Stimulated activated CD8-positive, alpha-beta memory T cell treated with anti-CD3 and anti-CD28 coated beads, Interleukin-2, amount 100 ng/mL, for 48 hours (primary cell): Measurements from ENCODE around the gene HSPB3.
"Not testable (repeated sequence)": the region's sequence is repeated elsewhere in the genome, so short reads cannot be mapped to it uniquely, and the experiment has no call there.

Experiments
- DNase-seq, 2 donors: peaks; one replicate each; pipeline ENCODE4 v3.0.0-alpha.2; 2020; ENCODE audit warnings: low read depth in 2 of 2

Gene HSPB3

DNA sequence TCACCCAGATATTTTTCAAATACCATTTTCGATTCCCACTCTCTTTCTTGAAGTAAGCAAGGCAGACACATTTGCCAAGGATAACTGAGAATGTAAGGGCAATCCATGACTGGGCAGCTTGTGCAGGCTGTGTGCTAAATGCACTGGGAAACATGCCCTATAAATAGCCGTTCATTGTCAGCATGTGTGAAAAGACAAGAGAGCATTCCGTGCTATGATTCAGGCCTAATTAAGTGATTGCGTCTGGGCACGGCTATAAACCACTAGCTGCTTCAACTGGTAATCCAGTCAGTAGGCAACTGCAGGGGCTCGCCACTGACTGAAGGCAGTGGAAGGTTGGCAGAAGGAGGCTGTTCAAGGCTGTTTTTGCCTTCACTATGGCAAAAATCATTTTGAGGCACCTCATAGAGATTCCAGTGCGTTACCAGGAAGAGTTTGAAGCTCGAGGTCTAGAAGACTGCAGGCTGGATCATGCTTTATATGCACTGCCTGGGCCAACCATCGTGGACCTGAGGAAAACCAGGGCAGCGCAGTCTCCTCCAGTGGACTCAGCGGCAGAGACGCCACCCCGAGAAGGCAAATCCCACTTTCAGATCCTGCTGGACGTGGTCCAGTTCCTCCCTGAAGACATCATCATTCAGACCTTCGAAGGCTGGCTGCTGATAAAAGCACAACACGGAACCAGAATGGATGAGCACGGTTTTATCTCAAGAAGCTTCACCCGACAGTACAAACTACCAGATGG lies at the start of gene HSPB3:
Gene HSPB3, plus strand, starts transcription at position 287 of the 745 bp plus-strand sequence. Its CDS starts 91 bp downstream, at position 378.
- no peak for DNase-seq

DNA sequence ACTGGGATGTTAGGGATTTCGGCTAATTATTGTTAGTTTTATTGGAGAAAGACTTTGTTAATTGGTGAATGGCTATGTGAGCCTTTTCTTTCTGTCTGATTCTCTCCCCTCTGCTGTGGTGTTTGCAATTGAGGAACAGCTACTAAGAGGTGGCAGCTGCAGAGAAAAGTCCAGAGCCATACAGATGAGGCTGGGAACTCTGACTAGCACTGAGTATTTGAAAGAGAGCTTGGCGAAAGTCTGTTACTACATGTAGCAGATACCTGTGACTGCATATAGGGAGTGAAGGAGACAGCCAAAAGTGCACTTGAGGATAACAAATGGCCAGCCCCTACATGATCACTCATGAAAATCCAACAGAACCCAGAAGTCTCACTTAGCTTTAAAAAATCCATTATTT lies 44.3 kb upstream of the HSPB3 start:
- DNase-seq = no peak

GRCh38 chr5:54412913-54413312 lies 42.6 kb upstream of the HSPB3 start:
- no peak for DNase-seq

DNA sequence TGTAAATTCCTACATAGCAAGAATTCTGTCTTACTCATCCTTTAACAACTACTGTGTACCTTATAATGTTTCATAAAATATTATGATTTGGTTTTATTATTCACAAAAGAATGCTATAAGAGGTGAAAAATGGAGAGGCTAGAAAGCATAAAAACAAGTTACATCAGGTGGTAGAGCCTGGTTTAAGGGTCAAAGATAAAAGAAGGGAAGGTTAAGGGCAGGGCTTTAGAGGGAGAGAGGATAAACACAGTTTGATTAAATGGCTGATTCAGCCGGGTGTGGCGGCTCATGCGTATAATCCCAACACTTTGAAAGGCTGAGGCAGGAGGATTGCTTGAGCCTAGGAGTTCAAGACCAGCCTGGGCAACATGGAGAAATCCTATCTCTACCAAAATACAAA lies 40.4 kb upstream of the HSPB3 start:
- no peak for DNase-seq

- DNase-seq = no peak
Observed at GRCh38 chr5:54415896-54416601, 39.5 kb upstream of the HSPB3 start.

GRCh38 chr5:54419573-54420423 lies 35.7 kb upstream of the HSPB3 start:
- not testable (repeated sequence) for DNase-seq

DNA sequence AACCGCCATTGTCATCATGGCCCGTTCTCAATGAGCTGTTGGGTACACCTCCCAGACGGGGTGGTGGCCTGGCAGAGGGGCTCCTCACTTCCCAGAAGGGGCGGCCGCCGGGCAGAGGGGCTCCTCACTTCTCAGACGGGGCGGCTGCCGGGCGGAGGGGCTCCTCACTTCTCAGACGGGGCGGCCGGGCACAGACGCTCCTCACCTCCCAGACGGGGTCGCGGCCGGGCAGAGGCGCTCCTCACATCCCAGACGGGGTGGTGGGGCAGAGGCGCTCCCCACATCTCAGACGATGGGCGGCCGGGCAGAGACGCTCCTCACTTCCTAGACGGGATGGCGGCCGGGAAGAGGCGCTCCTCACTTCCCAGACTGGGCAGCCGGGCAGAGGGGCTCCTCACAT lies 35.0 kb upstream of the HSPB3 start:
- not testable (repeated sequence) for DNase-seq

GRCh38 chr5:54421976-54422375 lies 33.5 kb upstream of the HSPB3 start:
- DNase-seq = no peak

DNA sequence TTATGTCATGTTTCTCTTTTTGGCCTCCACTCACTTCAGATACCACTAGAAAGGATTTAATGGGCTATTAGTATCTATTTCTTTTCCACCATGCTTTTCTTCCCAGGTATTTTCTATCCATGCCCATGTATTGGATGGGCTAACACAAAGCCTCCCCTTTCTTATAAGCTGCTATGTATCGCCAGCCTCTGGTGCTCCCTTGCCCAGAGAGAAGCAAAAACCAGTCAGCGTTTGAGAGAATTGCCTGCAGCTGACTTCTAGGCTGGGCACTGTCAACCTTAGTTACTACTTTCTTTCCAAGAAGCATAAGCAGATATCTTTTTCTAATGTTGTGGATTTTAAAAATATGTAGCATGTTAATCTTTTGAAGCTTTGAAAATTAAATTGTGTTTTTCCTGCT lies 30.2 kb upstream of the HSPB3 start:
- DNase-seq = no peak

DNA sequence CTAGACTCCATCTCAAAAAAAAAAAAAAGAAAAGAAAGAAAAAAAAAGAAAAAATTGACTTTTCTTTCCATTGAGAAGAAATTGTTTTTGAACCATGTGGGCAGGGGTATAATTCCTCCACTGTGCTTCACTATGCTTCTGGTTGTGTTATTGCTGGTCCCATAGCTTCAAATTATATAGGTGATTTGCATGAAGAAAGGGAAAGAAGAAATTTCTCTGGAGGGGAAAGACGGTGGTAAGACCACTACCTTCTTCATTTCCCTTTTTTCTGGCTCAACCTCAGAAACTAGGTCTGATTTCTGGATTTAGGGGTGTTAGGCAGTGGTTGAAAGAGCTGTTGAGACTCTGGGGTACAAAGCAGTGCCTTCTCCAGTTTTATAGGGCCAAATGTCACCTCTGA lies 29.3 kb upstream of the HSPB3 start:
- DNase-seq = no peak

DNA sequence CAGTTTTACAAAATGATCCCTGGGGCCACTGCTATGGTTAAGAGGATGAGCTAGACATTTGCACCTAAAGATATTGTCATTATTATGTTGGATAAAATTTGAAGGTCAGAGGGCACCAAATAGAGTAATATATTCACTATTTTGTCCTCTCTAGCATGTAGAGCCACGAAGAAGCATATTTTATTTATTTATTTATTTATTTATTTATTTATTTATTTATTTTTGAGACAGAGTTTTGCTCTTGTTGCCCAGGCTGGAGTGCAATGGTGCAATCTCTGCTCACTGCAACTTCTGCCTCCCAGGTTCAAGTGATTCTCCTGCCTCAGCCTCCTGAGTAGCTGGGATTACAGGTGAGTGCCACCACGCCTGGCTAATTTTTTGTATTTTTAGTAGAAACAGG lies 20.8 kb upstream of the HSPB3 start:
- not testable (repeated sequence) for DNase-seq

- no peak for DNase-seq
Observed at GRCh38 chr5:54438620-54439389, 16.7 kb upstream of the HSPB3 start.

DNA sequence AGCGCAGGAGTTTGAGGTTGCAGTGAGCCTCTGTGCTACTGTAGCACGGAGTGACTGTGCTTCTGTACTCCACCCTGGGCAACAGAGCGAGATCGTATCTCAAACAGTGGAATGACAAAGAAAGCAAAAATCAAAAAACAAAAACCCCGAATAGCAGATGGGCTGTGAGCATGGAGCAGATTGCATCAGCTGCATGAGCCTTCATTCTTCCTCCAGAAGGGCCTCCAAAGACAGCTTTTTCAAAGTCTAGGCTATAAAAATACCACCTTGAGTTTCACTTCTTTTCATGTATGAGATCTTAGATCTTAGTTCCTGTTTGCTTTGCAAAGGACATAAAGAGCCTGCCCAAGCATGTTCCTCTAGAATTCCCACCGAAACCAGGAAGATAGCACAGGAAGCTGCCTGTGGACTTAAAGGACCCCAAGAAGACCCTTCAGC lies 15.0 kb upstream of the HSPB3 start:
- DNase-seq = no peak

DNA sequence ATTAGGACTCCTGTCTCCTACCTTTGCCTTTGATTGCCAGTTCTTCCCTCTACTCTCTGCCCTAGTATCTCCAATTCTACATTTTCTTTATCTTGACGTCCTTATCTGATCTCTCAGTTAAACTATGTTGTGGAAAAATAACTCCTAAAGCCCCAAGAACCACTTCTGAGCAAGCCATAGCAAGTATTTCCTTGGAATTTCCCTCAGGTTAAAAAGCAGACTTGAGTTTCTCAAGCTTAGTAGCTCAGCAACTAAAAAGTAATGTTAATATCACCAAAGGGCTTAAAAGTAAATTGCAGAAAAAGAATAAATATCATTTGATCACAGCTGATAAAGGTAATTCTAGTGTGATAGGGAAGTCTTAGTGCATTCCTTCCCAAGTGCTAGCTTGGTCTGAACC lies 13.2 kb upstream of the HSPB3 start:
- DNase-seq = no peak

- DNase-seq = no peak
Observed at GRCh38 chr5:54443270-54443669, 12.2 kb upstream of the HSPB3 start.

GRCh38 chr5:54445691-54446378 lies 9.7 kb upstream of the HSPB3 start:
- no peak for DNase-seq

DNA sequence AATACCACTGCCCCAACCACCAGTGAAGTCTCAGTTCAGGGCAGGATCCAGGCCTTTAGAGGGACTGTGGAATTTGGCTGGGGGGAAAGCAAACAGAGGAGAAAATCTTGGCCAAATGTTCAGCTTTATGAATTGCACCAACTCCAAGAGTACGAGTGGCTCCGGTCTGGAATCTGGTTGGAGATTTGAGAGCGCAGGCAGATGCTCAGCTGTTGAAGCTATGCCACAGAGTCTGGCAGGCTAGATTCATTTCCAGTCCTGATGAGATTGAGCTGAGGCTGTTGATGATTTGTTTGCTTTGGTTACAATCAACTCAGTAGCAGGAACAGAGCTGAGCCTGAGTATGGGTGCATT lies 9.1 kb upstream of the HSPB3 start:
- no peak for DNase-seq

DNA sequence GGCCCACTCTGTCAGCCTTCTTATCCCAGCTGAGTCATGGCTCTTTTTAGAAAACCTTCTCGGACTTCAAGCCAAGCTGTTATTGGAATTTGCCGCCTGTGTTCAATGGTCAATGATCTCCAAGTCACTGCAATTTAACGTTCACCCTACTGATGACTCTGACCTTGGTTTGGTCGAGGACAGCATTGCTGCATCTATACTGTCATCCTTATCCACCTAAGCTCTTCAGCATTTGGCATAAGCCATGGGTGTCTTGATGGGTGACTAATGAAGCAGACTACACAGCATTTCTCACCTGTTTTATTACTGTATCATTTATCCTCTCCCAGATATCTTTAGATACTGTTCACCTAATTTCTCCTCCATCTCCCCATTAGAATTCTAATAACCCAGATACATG lies 5.6 kb upstream of the HSPB3 start:
- no peak for DNase-seq

DNA sequence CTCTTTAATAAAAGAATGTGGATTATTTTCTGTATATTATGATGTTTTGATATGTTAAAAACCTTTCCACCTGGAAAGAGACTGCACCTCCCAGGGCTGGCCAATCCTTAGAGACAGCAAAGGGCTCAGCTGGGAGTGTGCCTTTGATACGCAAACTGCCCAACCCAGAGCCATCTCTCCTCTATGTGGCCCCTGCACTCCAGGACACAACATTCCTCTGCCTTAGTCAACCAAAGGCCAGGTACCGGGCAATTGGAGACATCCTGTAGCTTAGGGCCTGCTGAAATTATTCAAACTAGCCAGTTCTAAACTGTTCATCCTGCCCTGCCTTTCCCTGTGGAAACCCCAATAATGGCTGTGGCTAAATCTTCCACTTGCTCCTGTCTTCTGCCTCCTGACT lies 5.0 kb upstream of the HSPB3 start:
- DNase-seq = no peak

GRCh38 chr5:54453046-54453445 lies 2.5 kb upstream of the HSPB3 start:
- no peak for DNase-seq

GRCh38 chr5:54454602-54455001 lies 897 bp upstream of the HSPB3 start:
- no peak for DNase-seq
